Lung (tissue), 12 donors: ENCODE results near the gene RNF149. TPM values are rescaled to one million over a fixed set of nuclear protein-coding genes. Genes with fewer than 3 reads are reported as not detected.
A peak's percentile ranks its signal among the peaks of the same experiment; 100 is the strongest.

Experiments used
- ATAC-seq: fragments of 200-7000 bp; cut with Tn5 transposase; one replicate; pipeline ENCODE4 v1.9.1; 2020; ENCODE audit warnings: moderate number of reproducible peaks; ENCODE audit not compliant: insufficient read depth, low FRiP score
- DNase-seq, 3 donors: peaks; one replicate each; pipeline ENCODE4 v3.0.0-alpha.2; 2013 to 2017
- H3K27ac ChIP-seq, 2 donors: one replicate each; pipeline ENCODE4 v1.5.1; 2013; ENCODE audit warnings: mild to moderate bottlenecking in 2 of 2, moderate library complexity in 2 of 2, control low read depth in 1 of 2, inconsistent platforms in 1 of 2, low read depth in 1 of 2, low read length in 1 of 2
- H3K27me3 ChIP-seq, 3 donors: one replicate each; pipeline ENCODE4 v1.5.1; 2013; ENCODE audit warnings: low read length in 2 of 3; ENCODE audit not compliant: control insufficient read depth in 3 of 3, insufficient read depth in 3 of 3
- H3K36me3 ChIP-seq, 4 donors: one replicate each; pipeline ENCODE4 v1.5.1; 2013; ENCODE audit warnings: low read length in 4 of 4, mild to moderate bottlenecking in 1 of 4, moderate library complexity in 1 of 4; ENCODE audit not compliant: control insufficient read depth in 4 of 4, insufficient read depth in 4 of 4
- H3K4me1 ChIP-seq, 5 donors: one replicate each; pipeline ENCODE4 v1.5.1; 2013; ENCODE audit warnings: low read length in 5 of 5, mild to moderate bottlenecking in 2 of 5, moderate library complexity in 1 of 5; ENCODE audit not compliant: control insufficient read depth in 5 of 5, insufficient read depth in 5 of 5
- H3K4me3 ChIP-seq: one replicate; pipeline ENCODE4 v1.5.1; 2013; ENCODE audit warnings: mild to moderate bottlenecking, control low read depth, moderate library complexity
- H3K9ac ChIP-seq, 2 donors: one replicate each; pipeline ENCODE4 v1.5.1; 2013; ENCODE audit warnings: low read length in 2 of 2, control low read depth in 1 of 2; ENCODE audit not compliant: insufficient read depth in 1 of 2
- H3K9me3 ChIP-seq, 4 donors: one replicate each; pipeline ENCODE4 v1.5.1; 2013; ENCODE audit warnings: low read length in 3 of 4, mild to moderate bottlenecking in 1 of 4, moderate library complexity in 1 of 4; ENCODE audit not compliant: control insufficient read depth in 4 of 4, insufficient read depth in 3 of 4
- WGBS, 2 donors: extraction: QIAGEN DNeasy Blood & Tissue Kit; methylation state at CpG; one replicate each; pipeline ENCODE4 v1.1.7; 2013; 5-methylcytosine and 5-hydroxymethylcytosine counted together
- polyA plus RNA-seq, 2 donors: library from polyadenylated mRNA; stranded (reverse); fragments of 200-250 nt; gene quantifications; one replicate each; pipeline ENCODE4 v1.2.1, GENCODE V29; 2013
- total RNA-seq, 2 donors: library from RNA; depleted of rRNA in 1 of 2; stranded (reverse); fragments of >200 nt in 1 of 2; gene quantifications; one replicate each; pipeline ENCODE4 v1.2.1, GENCODE V29; 2014 to 2021
- TF ChIP-seq, protein P1 (sequence below): IDR thresholded peaks from 2 replicates; pipeline ENCODE4 v1.5.1; 2012; ENCODE audit warnings: mild to moderate bottlenecking; ENCODE audit errors: control extremely low read depth, extremely low read depth
- donor health status: control.
- donor health status: control.
- donor health status: Bipolar disorder and iron deficiency.
- donor health status: healthy.
- donor health status: DM: yes; HTN: yes; CAD: no.

The RNF149 gene
- total and polyA plus RNA-seq, 4 donors = 46.7 to 106 (median 93.4) TPM

DNA sequence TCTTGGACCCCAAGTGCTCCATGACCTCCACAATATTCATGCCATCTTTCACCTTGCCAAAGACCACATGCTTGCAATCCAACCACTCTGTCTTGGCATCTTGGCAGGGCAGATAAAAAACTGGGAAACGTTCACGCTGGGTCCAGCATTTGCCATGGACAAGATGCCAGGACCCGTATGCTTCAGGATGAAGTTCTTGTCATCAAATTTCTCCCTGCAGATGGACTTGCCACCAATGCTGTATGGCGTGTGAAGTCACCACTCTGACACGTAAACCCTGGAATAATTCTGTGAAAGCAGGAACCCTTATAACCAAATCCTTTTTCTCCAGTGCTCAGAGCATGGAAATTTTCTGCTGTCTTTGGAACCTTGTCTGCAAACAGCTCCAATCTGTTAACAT, 34.4 kb downstream of the RNF149 start:
- WGBS, 2 donors = 93 to 97% methylated on average over 5 of the region's 5 CpGs
- Histone ChIP-seq H3K9me3 (no peaks in the 10 kb centered on the region), H3K27ac (no peak overlapping the region), H3K4me3 (no peak overlapping the region), H3K9ac (no peak overlapping the region), H3K36me3 (peaks cover 17 to 30% (median 24%) of the 10 kb centered on the region in 4 donors), H3K4me1 (no peaks in the 10 kb centered on the region), H3K27me3 (no peaks in the 10 kb centered on the region)
- DNase-seq (no peak), ATAC-seq (no peak)
- TF ChIP-seq, protein P1, sequence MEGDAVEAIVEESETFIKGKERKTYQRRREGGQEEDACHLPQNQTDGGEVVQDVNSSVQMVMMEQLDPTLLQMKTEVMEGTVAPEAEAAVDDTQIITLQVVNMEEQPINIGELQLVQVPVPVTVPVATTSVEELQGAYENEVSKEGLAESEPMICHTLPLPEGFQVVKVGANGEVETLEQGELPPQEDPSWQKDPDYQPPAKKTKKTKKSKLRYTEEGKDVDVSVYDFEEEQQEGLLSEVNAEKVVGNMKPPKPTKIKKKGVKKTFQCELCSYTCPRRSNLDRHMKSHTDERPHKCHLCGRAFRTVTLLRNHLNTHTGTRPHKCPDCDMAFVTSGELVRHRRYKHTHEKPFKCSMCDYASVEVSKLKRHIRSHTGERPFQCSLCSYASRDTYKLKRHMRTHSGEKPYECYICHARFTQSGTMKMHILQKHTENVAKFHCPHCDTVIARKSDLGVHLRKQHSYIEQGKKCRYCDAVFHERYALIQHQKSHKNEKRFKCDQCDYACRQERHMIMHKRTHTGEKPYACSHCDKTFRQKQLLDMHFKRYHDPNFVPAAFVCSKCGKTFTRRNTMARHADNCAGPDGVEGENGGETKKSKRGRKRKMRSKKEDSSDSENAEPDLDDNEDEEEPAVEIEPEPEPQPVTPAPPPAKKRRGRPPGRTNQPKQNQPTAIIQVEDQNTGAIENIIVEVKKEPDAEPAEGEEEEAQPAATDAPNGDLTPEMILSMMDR = no peak

DNA sequence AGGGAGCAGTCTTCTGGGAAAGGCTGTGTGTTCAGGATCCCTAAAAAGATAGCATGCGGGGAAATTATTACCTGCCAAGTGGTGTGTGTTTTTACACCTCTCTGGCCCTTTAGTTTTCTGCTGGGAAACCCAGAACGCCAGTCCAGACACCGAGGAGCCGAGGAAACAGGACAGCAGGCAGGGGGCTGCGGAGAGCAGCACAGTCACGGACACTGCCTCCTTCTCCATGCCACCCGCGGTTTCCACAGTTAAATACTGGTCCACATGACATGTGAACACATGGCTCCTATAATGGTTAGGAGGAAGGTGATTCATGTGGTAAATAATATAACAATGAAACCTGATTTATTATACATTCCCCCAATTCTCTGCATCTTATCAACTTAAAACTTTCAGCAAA, 35.4 kb downstream of the RNF149 start:
- H3K27ac ChIP-seq = no peak overlapping the region
- TF ChIP-seq, protein P1 = no peak

DNA sequence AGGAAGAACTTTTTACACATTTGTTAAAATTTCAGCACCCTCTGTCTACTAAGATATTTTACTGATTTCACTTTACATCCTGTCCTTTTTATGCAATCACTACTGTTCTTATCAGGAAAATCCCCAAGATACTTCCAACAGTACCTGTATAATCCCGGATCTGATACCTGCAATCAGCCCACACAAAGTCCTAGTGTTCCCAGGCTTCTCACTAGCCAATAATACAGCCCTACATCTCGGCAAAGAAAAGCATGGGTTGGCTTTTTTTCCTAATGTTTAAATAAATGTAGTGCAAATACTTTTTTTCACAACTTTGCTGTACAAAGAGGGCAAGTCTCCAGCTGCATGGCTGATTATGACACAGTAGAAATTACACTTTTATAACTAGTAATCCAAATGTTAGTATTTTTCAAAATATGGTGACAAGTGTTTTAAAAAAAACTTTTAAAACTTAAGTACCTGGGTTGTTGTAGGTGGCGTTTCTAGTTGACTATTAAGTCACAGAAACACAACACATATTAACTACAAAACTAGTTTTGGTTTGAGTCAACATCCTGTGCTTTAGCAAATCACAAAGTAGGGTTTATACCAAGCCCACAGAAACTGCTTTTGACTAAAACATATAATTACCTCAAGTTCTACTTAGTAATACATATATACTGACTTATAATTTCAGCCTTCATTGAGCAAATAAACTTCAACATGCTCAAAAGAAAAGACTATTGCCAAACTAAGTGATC, 36.3 kb downstream of the RNF149 start:
- Histone ChIP-seq H3K9ac (no peak overlapping the region), H3K27ac (no peak overlapping the region), H3K27me3 (no peaks in the 10 kb centered on the region), H3K4me1 (peaks cover 0 to 6% (median 0%) of the 10 kb centered on the region in 5 donors), H3K9me3 (no peaks in the 10 kb centered on the region), H3K36me3 (peaks cover 17 to 39% (median 24%) of the 10 kb centered on the region in 4 donors), H3K4me3 (no peak overlapping the region)
- TF ChIP-seq, protein P1 = no peak
- ATAC-seq = no peak
- 63 to 83% methylated on average over 3 of the region's 3 CpGs for WGBS, 2 donors
- DNase-seq = peak in 2 of 3 donors; percentile 11 to 48

More for the DNA sequence above, 35.4 kb downstream of the RNF149 start:
- ATAC-seq (no peak), DNase-seq (no peak)
- Histone ChIP-seq H3K27me3 (no peaks in the 10 kb centered on the region), H3K9me3 (no peaks in the 10 kb centered on the region), H3K4me1 (peaks cover 0 to 3% (median 0%) of the 10 kb centered on the region in 5 donors), H3K4me3 (no peak overlapping the region), H3K9ac (no peak overlapping the region), H3K36me3 (peaks cover 17 to 32% (median 22%) of the 10 kb centered on the region in 4 donors)
- 88 to 95% methylated on average over 8 of the region's 8 CpGs for WGBS, 2 donors
